GM12874 (cell line): ENCODE results near the gene GCGR.

Source experiments
- TF ChIP-seq, protein P1 (sequence below): IDR thresholded peaks from 2 replicates; pipeline ENCODE4 v1.5.1; 2011; ENCODE audit warnings: low read depth, mild to moderate bottlenecking, control low read depth, low read length, moderate library complexity; ENCODE audit not compliant: insufficient read depth

The GCGR gene

DNA sequence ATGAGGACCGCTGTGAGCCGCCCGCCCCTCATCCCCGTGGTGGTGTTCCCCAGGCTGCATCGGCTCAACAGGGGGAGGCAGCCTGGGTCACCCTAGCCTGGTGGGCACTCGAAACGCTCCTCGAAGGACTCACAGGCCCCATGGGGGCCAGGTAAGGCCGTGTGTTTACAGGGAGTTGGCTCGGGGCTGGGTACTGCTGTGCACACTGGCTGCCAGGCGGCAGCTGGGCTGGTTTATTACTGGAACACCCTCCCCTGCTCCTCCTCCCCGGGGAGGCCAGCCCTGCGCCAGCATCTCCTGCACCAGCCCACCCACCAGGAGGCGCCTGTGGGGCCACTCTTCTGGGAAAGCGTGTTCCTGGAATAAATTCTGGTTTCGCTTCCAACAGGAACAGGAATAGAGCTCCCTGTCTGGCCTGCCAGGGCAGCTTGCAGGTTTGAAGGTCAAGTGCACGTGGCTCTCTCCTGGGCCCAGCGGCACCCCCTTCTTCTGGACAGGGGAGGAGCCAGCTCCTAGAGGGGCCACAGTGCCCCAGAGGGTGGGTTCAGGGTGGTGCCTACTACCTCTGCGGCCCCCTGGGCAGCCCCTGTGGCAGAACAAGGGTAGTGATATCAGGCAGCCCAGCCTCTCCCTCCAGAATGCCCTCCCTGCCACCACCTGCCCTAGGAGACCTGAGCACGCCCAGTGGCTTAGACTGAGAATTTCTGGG, 17.8 kb downstream of the GCGR start:
- TF ChIP-seq, protein P1, sequence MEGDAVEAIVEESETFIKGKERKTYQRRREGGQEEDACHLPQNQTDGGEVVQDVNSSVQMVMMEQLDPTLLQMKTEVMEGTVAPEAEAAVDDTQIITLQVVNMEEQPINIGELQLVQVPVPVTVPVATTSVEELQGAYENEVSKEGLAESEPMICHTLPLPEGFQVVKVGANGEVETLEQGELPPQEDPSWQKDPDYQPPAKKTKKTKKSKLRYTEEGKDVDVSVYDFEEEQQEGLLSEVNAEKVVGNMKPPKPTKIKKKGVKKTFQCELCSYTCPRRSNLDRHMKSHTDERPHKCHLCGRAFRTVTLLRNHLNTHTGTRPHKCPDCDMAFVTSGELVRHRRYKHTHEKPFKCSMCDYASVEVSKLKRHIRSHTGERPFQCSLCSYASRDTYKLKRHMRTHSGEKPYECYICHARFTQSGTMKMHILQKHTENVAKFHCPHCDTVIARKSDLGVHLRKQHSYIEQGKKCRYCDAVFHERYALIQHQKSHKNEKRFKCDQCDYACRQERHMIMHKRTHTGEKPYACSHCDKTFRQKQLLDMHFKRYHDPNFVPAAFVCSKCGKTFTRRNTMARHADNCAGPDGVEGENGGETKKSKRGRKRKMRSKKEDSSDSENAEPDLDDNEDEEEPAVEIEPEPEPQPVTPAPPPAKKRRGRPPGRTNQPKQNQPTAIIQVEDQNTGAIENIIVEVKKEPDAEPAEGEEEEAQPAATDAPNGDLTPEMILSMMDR: 0 out of 2 replicates have a peak, but pooled peaks have one; percentile 14

DNA sequence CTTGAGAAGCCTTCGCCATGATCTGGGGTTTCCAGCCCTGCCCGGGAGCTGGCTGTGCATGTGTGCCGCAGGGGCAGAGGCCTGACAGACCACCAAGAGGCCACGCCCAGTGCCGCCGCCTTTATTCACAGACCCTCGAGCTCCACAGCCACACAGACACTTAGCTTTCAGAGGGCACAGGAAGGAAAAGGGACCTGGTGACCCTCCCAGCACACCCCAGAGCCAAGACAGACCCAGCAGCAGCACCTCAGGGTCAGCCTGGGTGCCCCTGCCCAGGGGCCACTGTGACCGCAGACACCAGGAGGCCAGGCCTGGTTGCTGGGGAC, 18.3 kb downstream of the GCGR start:
- TF ChIP-seq, protein P1: no peak

DNA sequence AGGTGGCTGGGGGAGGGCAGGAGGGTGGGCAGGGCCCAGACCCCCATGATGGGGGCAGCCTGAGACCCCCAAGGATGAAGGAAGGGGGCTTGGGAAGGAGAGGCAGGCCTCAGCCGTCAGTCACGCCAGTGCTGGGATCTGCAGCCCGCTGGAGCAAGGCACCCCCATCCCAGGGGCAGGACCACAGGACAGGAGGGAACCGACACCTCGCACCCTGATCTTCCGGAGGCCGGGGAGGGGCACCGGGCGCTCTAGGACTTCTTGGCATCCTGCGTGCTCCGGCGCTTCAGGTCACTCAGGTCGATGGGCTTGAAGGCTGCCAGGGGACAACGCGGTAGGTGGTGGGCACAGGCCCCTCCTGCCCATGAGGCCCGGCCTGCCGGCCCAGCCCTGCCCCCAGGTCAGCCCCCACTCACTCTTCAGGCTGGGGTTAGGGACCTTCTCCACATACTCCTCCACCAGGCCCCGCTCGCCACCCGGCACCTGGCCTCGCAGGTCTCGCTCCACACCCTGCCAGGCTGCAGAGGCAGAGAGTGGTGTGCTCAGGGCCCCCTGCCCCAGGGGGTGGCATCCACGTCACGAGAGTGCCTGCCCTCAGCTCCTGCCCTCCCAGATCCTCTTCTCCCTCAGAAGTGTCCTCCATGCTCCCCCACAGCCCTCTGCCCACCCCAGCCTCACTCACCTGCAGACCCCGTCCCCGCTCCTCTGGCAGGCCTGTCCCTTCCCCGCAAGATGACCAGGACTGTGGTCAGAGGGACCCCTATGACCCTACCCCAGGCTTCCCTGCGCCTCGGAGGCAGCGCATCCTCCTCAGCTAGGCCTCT, 19.3 kb downstream of the GCGR start:
- TF ChIP-seq, protein P1: no peak

DNA sequence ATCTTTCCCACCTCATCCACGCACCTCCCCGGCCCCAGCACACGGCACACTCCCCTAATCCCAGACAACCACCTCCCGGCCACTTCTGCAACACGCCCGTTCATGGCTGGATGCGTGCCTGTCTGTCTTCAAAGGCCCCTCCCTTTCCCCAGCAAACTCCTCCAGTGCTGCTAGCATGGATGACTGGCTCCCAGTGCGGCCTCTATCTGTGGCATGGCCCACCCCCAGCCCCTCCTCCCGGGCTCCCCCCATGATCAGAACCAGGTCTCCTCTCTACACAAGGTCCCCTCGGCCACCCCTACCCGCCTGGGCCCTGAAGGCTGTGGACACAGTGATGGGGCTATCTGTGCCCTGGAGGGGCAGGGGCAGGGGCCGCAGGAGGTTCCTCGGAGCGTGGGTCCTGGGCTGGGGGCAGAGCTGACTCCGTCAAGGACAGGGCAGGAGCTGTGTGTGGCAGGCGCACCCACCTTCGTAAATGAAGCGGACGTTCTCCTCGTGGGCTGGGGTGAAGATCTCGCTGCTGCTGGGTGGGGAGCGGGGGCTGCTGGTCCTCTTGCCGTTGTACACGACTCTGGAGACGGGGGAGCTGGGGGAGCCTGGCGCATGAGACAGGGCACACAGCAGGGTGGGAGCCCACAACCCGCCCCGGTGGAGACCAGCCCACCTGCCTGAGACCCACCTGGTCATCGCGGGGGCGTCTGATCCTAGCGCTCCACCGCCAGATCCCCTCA, 20.0 kb downstream of the GCGR start:
- TF ChIP-seq, protein P1: no peak

DNA sequence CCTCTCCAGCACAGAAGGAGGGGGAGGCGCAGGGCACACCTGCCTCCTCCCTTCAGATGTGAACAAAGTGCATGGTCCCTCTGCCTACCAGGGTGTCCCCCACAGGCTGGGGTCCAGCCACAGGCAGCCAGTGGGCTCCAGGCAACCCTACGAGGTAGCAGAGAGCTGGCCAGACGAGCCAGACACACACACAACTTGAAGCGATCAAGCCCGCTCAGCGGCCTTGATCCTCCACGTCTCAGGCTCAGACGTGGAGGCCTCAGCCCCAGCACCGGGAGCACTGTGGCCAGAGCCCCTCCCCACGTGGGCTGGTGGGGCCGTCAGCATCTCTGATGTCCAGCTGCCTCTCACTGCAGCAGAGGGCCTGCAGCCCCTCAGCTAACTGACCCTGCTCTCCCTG, 20.6 kb downstream of the GCGR start:
- TF ChIP-seq, protein P1: no peak

DNA sequence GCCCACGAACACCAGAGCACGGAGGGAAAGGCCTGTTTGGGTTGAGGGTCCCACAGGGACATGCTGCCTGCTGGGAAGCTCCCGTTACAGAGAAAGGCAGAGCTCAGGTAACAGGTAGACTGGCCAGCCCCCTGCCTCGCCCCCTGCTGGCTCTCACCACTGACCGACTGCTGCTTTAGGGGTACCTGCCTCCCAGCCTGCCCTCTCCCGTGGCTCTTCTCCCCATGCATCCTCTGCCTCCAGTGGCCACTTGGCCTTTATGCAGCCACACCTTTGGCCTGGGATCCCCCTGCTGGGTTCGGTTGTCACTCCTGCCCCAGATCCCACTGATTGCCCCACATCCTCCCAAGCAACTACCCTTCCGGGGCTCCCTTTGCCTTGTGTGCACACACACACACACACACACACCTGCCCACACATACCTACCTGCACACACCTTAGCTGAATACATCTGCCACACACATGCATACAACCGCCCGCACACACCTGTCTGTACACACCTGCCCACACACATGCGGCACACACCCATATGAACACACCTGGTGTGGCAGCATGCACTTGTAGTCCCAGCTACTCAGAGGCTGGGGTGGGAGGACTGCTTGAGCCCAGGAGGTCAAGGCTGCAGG, 22.0 kb downstream of the GCGR start:
- TF ChIP-seq, protein P1: 0 out of 2 replicates have a peak, but pooled peaks have one; percentile 16

DNA sequence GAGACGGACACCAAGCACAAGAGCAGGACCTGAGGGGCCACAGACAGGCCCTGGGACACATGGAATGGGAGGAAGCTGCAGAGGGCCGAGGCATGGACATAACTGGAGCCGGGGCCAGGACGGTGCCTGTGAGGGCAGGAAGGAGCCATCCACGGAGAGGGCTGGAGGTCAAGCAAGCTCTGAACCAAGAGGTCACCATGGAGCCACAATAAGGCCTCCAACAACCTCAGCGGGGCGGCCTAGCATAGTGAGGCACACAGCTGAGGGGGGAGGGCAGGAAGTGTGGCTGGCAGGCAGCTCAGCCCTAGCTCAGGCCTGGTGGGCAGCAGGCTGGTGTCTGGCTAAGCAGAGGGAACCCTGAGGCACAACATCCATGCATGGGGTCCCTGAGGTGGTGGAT, 24.7 kb downstream of the GCGR start:
- TF ChIP-seq, protein P1: no peak
